K562 (cell line): ENCODE measurements around the gene TGFBR3L. TPM values are rescaled to one million over a fixed set of nuclear protein-coding genes. Genes with fewer than 3 reads are reported as not detected.

Source experiments
- DIDO1 ChIP-seq: fragments of 450-650 bp; IDR thresholded peaks from 2 replicates; pipeline ENCODE4 v1.6.1; 2016; ENCODE audit warnings: low read depth, missing biosample characterization, missing genetic modification characterization
- L3MBTL2 ChIP-seq: fragments of 450-650 bp; IDR thresholded peaks from 2 replicates; pipeline ENCODE4 v1.6.1; 2016; ENCODE audit warnings: mild to moderate bottlenecking, moderate library complexity
- MYC ChIP-seq, 2 experiments: fragments of 250-450 bp in 1 of 2; sonication (Bioruptor Pico) in 1 of 2; IDR thresholded peaks; 2 replicates each; pipeline versions ENCODE4 v1.5.1 to v1.6.1; 2012 to 2021; ENCODE audit warnings: low read depth in 2 of 2, borderline replicate concordance in 1 of 2, improper control_type of control experiment in 1 of 2, low read length in 1 of 2, mild to moderate bottlenecking in 1 of 2, moderate library complexity in 1 of 2
- RBM17 ChIP-seq: fragments of 200-400 bp; formaldehyde crosslinking; IDR thresholded peaks from 2 replicates; pipeline ENCODE4 v1.6.1; 2017; ENCODE audit warnings: low read depth, mild to moderate bottlenecking, low read length, borderline replicate concordance
- ZNF780A ChIP-seq: fragments of 250-450 bp; sonication (Bioruptor Pico); IDR thresholded peaks from 2 replicates; pipeline ENCODE4 v1.5.0; 2021; ENCODE audit warnings: mild to moderate bottlenecking
- polyA plus RNA-seq, 8 experiments: library from polyadenylated mRNA; depleted of rRNA in 4 of 8; stranded (reverse) in 5 of 8; unstranded in 3 of 8; fragments of >200 nt; fragmentation: Nextera tagmentation in 2 of 8; fragmentation: Illumina TruSeq in 1 of 8; extraction: Ambion mirVana in 2 of 8; extraction: Trizol in 1 of 8; gene quantifications; 2 replicates each; pipeline versions ENCODE4 v1.2.1 to v1.2.3, GENCODE V29; 2011 to 2014; ENCODE audit warnings: inconsistent platforms in 1 of 8, missing spikeins in 1 of 8
- total RNA-seq, 7 experiments: library from RNA; depleted of rRNA in 6 of 7; stranded (reverse); fragments of >200 nt in 6 of 7; fragmentation: Illumina TruSeq in 2 of 7; extraction: Trizol in 2 of 7; gene quantifications; 2 replicates each; pipeline versions ENCODE4 v1.2.1 to v1.2.3, GENCODE V29; 2011 to 2021; ENCODE audit warnings: low replicate concordance in 1 of 7
- TF ChIP-seq, protein P1 (sequence below), 2 experiments: fragments of 450-650 bp in 1 of 2; sonication (generic) in 1 of 2; formaldehyde crosslinking in 1 of 2; IDR thresholded peaks; 2 replicates each; pipeline versions ENCODE4 v1.7.1 to v1.9.0; 2016 to 2022; ENCODE audit warnings: inconsistent platforms in 1 of 2, mild to moderate bottlenecking in 1 of 2, missing genetic modification reagents in 1 of 2

Gene TGFBR3L
- total and polyA plus RNA-seq, 9 of the 15 experiments (the other 6 are each of a cell fraction or from before 2014, with no cell fraction given) = not detected

DNA sequence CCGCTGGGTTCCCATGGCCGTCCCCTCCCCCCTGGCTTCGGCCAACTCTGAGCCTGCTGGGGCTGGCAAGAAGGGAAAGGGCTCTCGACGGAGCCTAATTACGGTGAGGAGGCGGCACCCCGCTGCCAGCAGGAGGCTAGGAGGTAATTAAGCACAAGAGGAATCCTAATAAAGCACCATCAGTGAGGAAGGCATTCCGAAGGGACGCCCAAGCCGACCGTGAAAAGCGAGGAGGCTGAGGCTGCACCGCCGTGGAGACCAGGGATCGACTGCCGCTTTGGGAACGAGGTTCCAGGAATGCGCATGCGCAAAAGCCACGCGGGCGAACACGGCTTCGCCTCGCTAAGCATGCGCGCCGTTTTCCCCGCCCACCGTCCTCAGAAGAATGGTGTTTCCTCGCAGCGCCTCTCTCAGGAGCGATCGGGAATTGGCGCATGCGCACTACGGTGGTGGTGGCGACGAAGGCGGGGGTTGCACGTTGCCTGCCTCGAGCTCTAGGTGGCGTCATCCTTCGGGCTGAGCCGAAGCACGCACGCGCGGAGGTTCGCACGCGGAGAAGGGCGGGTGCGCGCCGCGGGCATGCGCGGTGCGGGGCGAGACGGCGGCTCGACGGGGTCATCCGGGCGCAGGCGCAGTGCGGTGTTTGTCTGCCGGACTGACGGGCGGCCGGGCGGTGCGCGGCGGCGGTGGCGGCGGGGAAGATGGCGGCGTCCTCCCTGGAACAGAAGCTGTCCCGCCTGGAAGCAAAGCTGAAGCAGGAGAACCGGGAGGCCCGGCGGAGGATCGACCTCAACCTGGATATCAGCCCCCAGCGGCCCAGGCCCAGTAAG is 11.2 kb upstream of the TGFBR3L start, which contains the start of gene MAP2K7 (continued):
- TF ChIP-seq, protein P1, sequence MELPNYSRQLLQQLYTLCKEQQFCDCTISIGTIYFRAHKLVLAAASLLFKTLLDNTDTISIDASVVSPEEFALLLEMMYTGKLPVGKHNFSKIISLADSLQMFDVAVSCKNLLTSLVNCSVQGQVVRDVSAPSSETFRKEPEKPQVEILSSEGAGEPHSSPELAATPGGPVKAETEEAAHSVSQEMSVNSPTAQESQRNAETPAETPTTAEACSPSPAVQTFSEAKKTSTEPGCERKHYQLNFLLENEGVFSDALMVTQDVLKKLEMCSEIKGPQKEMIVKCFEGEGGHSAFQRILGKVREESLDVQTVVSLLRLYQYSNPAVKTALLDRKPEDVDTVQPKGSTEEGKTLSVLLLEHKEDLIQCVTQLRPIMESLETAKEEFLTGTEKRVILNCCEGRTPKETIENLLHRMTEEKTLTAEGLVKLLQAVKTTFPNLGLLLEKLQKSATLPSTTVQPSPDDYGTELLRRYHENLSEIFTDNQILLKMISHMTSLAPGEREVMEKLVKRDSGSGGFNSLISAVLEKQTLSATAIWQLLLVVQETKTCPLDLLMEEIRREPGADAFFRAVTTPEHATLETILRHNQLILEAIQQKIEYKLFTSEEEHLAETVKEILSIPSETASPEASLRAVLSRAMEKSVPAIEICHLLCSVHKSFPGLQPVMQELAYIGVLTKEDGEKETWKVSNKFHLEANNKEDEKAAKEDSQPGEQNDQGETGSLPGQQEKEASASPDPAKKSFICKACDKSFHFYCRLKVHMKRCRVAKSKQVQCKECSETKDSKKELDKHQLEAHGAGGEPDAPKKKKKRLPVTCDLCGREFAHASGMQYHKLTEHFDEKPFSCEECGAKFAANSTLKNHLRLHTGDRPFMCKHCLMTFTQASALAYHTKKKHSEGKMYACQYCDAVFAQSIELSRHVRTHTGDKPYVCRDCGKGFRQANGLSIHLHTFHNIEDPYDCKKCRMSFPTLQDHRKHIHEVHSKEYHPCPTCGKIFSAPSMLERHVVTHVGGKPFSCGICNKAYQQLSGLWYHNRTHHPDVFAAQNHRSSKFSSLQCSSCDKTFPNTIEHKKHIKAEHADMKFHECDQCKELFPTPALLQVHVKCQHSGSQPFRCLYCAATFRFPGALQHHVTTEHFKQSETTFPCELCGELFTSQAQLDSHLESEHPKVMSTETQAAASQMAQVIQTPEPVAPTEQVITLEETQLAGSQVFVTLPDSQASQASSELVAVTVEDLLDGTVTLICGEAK (IDR thresholded peaks at IDR 0.05) = 0 out of 2 replicates have a peak, but pooled peaks have one; percentile 33
- TF ChIP-seq, protein P1 (CRISPR knock-in tag; IDR thresholded peaks at IDR 0.05) = no peak
- TF ChIP-seq ZNF780A (CRISPR knock-in tag) = no peak
- TF ChIP-seq MYC (IDR thresholded peaks at IDR 0.05; ENCODE audit: low read depth, low read length) = peak; percentile 97
- peak; percentile 65; the same call in 1 of the 2 replicates for TF ChIP-seq MYC (CRISPR knock-in tag; IDR thresholded peaks at IDR 0.05; ENCODE audit: borderline replicate concordance, low read depth)
- TF ChIP-seq L3MBTL2 = peak; percentile 98
- TF ChIP-seq RBM17 = no peak
- no peak for TF ChIP-seq DIDO1 (tag)
